Neural cell (in vitro differentiated cells): ENCODE data around the gene POGLUT2. TPM values are rescaled to one million over a fixed set of nuclear protein-coding genes. Genes with fewer than 3 reads are reported as not detected.

ENCODE experiments used
- H2AFZ ChIP-seq: fragments of 200-600, 300-800 bp; sonication (generic), shearing (Covaris generic); 2 replicates; pipeline ENCODE4 v1.6.0; 2014; ENCODE audit warnings: low read depth, mild to moderate bottlenecking, antibody characterized with exemption, low read length, moderate library complexity
- H3F3A ChIP-seq: fragments of 200-600 bp; shearing (Covaris generic); 2 replicates; pipeline ENCODE4 v1.6.1; 2016; ENCODE audit warnings: mild to moderate bottlenecking, moderate library complexity, mixed read lengths, antibody characterized with exemption, low read length; ENCODE audit not compliant: insufficient read depth, poor library complexity, severe bottlenecking
- H3K27ac ChIP-seq: fragments of 200-600, 300-800 bp; sonication (generic), shearing (Covaris generic); 2 replicates; pipeline ENCODE4 v1.5.1; 2014; ENCODE audit warnings: mild to moderate bottlenecking, low read length, moderate library complexity
- H3K27me3 ChIP-seq: fragments of 300-800, 200-600 bp; sonication (generic), shearing (Covaris generic); 2 replicates; pipeline ENCODE4 v1.6.0; 2014; ENCODE audit warnings: mild to moderate bottlenecking, low read depth, low read length, moderate library complexity; ENCODE audit not compliant: insufficient read depth
- H3K36me3 ChIP-seq: fragments of 300-800, 200-600 bp; sonication (generic), shearing (Covaris generic); 2 replicates; pipeline ENCODE4 v1.5.1; 2014; ENCODE audit warnings: mild to moderate bottlenecking, antibody characterized with exemption, low read length, moderate library complexity; ENCODE audit not compliant: insufficient read depth
- H3K4me2 ChIP-seq: fragments of 300-800, 200-600 bp; sonication (generic), shearing (Covaris generic); 2 replicates; pipeline ENCODE4 v1.6.0; 2014; ENCODE audit warnings: mild to moderate bottlenecking, low read length
- H3K4me3 ChIP-seq: fragments of 300-800, 200-600 bp; sonication (generic), shearing (Covaris generic); 2 replicates; pipeline ENCODE4 v1.5.1; 2014; ENCODE audit warnings: mild to moderate bottlenecking, low read length, moderate library complexity
- H3K79me2 ChIP-seq: fragments of 200-600 bp; shearing (Covaris generic); replicated peaks from 2 replicates; pipeline ENCODE4 v1.6.0; 2014; ENCODE audit warnings: mild to moderate bottlenecking, low read length, moderate library complexity; ENCODE audit not compliant: insufficient read depth
- H3K9ac ChIP-seq: fragments of 300-800, 200-600 bp; sonication (generic), shearing (Covaris generic); 2 replicates; pipeline ENCODE4 v1.6.1; 2016; ENCODE audit warnings: mild to moderate bottlenecking, low read length, mixed read lengths
- H3K9me2 ChIP-seq: fragments of 200-600 bp; shearing (Covaris generic); 2 replicates; pipeline ENCODE4 v1.6.1; 2016; ENCODE audit warnings: mild to moderate bottlenecking, low read length, mixed read lengths; ENCODE audit not compliant: insufficient read depth
- H3K9me3 ChIP-seq: fragments of 200-600, 300-800 bp; sonication (generic), shearing (Covaris generic); 2 replicates; pipeline ENCODE4 v1.6.1; 2016; ENCODE audit warnings: mild to moderate bottlenecking, mixed run types, low read length, moderate library complexity, mixed read lengths
- H4K20me1 ChIP-seq: fragments of 200-600 bp; shearing (Covaris generic); 2 replicates; pipeline ENCODE4 v1.6.1; 2016; ENCODE audit warnings: mild to moderate bottlenecking, mixed run types; ENCODE audit not compliant: insufficient read depth
- CTCF ChIP-seq: fragments of 450-650 bp; IDR thresholded peaks from 2 replicates; pipeline ENCODE4 v1.5.1; 2014; ENCODE audit warnings: antibody characterized with exemption, mild to moderate bottlenecking, moderate library complexity; ENCODE audit not compliant: poor library complexity, severe bottlenecking
- EP300 ChIP-seq: fragments of 450-650 bp; conservative IDR thresholded peaks from 2 replicates; pipeline ENCODE4 v1.6.1; 2014; ENCODE audit warnings: antibody characterized with exemption, mild to moderate bottlenecking, moderate library complexity; ENCODE audit not compliant: poor library complexity, severe bottlenecking
- EZH2 ChIP-seq: fragments of 200-600, 300-800 bp; shearing (Covaris generic), sonication (generic); IDR thresholded peaks from 2 replicates; pipeline ENCODE4 v1.6.1; 2014; ENCODE audit warnings: antibody characterized with exemption, low read length, borderline replicate concordance, mild to moderate bottlenecking; ENCODE audit not compliant: insufficient read depth, poor library complexity, severe bottlenecking
- MXI1 ChIP-seq: fragments of 450-650 bp; conservative IDR thresholded peaks from 2 replicates; pipeline ENCODE4 v1.6.1; 2014; ENCODE audit warnings: antibody characterized with exemption, mild to moderate bottlenecking; ENCODE audit not compliant: poor library complexity, severe bottlenecking
- POLR2AphosphoS5 ChIP-seq: IDR thresholded peaks from 2 replicates; pipeline ENCODE4 v1.6.1; 2012
- RAD21 ChIP-seq: fragments of 450-650 bp; conservative IDR thresholded peaks from 2 replicates; pipeline ENCODE4 v1.6.1; 2014; ENCODE audit warnings: antibody characterized with exemption, mild to moderate bottlenecking, moderate library complexity
- SMC3 ChIP-seq: fragments of 450-650 bp; conservative IDR thresholded peaks from 2 replicates; pipeline ENCODE4 v1.6.1; 2014; ENCODE audit warnings: antibody characterized with exemption, mild to moderate bottlenecking, moderate library complexity; ENCODE audit not compliant: poor library complexity
- TAF1 ChIP-seq: IDR thresholded peaks from 2 replicates; pipeline ENCODE4 v1.6.1; 2012; ENCODE audit warnings: low read depth
- polyA plus RNA-seq: library from polyadenylated mRNA; depleted of rRNA; stranded (reverse); fragments of >200 nt; gene quantifications from 2 replicates; pipeline ENCODE4 v1.2.3, GENCODE V29; 2014
- TF ChIP-seq, protein P1 (sequence below): IDR thresholded peaks from 2 replicates; pipeline ENCODE4 v1.6.1; 2012; ENCODE audit warnings: borderline replicate concordance

POGLUT2 gene
- polyA plus RNA-seq, 1 donor from 2014 or later = 51.7 TPM

- Histone ChIP-seq H3K36me3 (no peaks in the 10 kb centered on the region), H3K79me2 (no peaks in the 10 kb centered on the region)
- TF ChIP-seq EZH2 = no peak
- TF ChIP-seq MXI1 = no peak
- no peak for TF ChIP-seq RAD21
- TF ChIP-seq, protein P1, sequence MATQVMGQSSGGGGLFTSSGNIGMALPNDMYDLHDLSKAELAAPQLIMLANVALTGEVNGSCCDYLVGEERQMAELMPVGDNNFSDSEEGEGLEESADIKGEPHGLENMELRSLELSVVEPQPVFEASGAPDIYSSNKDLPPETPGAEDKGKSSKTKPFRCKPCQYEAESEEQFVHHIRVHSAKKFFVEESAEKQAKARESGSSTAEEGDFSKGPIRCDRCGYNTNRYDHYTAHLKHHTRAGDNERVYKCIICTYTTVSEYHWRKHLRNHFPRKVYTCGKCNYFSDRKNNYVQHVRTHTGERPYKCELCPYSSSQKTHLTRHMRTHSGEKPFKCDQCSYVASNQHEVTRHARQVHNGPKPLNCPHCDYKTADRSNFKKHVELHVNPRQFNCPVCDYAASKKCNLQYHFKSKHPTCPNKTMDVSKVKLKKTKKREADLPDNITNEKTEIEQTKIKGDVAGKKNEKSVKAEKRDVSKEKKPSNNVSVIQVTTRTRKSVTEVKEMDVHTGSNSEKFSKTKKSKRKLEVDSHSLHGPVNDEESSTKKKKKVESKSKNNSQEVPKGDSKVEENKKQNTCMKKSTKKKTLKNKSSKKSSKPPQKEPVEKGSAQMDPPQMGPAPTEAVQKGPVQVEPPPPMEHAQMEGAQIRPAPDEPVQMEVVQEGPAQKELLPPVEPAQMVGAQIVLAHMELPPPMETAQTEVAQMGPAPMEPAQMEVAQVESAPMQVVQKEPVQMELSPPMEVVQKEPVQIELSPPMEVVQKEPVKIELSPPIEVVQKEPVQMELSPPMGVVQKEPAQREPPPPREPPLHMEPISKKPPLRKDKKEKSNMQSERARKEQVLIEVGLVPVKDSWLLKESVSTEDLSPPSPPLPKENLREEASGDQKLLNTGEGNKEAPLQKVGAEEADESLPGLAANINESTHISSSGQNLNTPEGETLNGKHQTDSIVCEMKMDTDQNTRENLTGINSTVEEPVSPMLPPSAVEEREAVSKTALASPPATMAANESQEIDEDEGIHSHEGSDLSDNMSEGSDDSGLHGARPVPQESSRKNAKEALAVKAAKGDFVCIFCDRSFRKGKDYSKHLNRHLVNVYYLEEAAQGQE = no peak
- no peak for TF ChIP-seq POLR2AphosphoS5
- TF ChIP-seq TAF1 = no peak
- no peak for TF ChIP-seq EP300
- no peak for TF ChIP-seq SMC3
- TF ChIP-seq CTCF = no peak
Measured at GRCh38 chr13:102814793-102815192, 16.0 kb upstream of the POGLUT2 start.

DNA sequence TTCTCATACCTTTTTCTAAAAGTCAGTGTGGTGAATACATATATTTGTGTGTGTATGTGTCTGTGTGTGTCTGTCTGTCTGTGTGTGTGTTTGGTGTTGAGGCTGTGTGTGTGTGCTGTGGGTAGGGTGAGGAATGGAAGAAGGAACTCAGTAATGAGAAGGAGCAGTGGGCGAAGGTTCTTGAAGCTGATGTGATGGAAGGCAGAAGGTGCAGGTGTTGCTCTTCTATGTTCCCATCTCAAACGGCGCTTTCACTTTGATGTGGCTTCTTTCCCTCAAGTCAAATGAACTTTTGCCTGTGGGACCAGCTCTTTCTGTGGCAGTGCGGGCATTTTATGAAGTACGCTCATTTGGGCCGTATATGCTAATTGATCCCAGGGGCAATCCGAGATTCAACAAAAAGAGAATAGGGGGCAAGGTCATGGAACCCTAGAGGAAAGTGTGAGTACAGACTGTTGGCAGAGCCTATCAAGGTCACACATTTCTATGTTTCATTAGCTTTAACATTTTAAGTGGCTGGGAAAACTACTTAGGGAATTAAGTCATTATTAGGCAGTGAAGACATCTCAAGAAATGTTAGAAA, 15.3 kb upstream of the POGLUT2 start:
- Histone ChIP-seq H3K27ac (no peak overlapping the region), H4K20me1 (no peaks in the 10 kb centered on the region), H3K9me2 (no peaks in the 10 kb centered on the region), H3F3A (no peaks in the 10 kb centered on the region), H3K4me3 (no peak overlapping the region), H3K27me3 (no peaks in the 10 kb centered on the region), H2AFZ (no peak overlapping the region), H3K4me2 (no peak overlapping the region), H3K9me3 (no peaks in the 10 kb centered on the region), H3K79me2 (no peaks in the 10 kb centered on the region), H3K36me3 (no peaks in the 10 kb centered on the region), H3K9ac (no peak overlapping the region)
- TF ChIP-seq EZH2 (no peak), MXI1 (no peak), CTCF (no peak), RAD21 (no peak), POLR2AphosphoS5 (no peak), TAF1 (no peak), EP300 (no peak), SMC3 (no peak)
- TF ChIP-seq, protein P1 = no peak

More at GRCh38 chr13:102814793-102815192, 16.0 kb upstream of the POGLUT2 start:
- H3K27me3 ChIP-seq = no peaks in the 10 kb centered on the region
- H3K4me3 ChIP-seq = no peak overlapping the region
- H3K9me2 ChIP-seq = no peaks in the 10 kb centered on the region
- no peaks in the 10 kb centered on the region for H3K9me3 ChIP-seq
- no peak overlapping the region for H2AFZ ChIP-seq
- no peaks in the 10 kb centered on the region for H4K20me1 ChIP-seq
- H3K4me2 ChIP-seq = no peak overlapping the region
- no peaks in the 10 kb centered on the region for H3F3A ChIP-seq
- no peak overlapping the region for H3K27ac ChIP-seq
- no peak overlapping the region for H3K9ac ChIP-seq
